HCT116 (cell line): ENCODE measurements around the gene C1orf94. TPM values are rescaled to one million over a fixed set of nuclear protein-coding genes. Genes with fewer than 3 reads are reported as not detected.

ENCODE experiments used
- ATAC-seq: fragments of 200-7000 bp; cut with Tn5 transposase; 2 replicates; pipeline ENCODE4 v1.9.1; 2020; ENCODE audit warnings: mild to moderate bottlenecking, moderate library complexity
- BruUV-seq: library from RNA; stranded (reverse); fragments of 400-500 nt; replicated peaks from 2 replicates; lab custom pipeline; 2021; lab: Mats Ljungman, UMichigan
- CTCF ChIA-PET: fragments of 300-600 bp; sonication (Branson Sonifier 250); formaldehyde crosslinking; loops from one replicate; lab custom pipeline; 2021; ENCODE audit warnings: antibody characterized with exemption; lab: Charles Lee
- POLR2A ChIA-PET: fragments of 300-600, 350-600 bp; sonication (Branson Sonifier 250); formaldehyde crosslinking; loops from one replicate; lab custom pipeline; 2021; ENCODE audit warnings: antibody characterized with exemption; lab: Charles Lee
- RAD21 ChIA-PET, 2 experiments: fragments of 300-600 bp; sonication (Branson Sonifier 250); formaldehyde crosslinking; loops; one replicate each; lab custom pipeline; 2023; ENCODE audit warnings: low total read pairs in 2 of 2; ENCODE audit not compliant: uncharacterized antibody in 2 of 2, unreplicated experiment in 2 of 2, low non-redundant PET in 1 of 2; lab: Charles Lee
- DNase-seq: peaks from one replicate; pipeline ENCODE4 v3.0.0-alpha.2; 2010; ENCODE audit warnings: low read depth, low spot score
- H2AFZ ChIP-seq: fragments of 200-600 bp; shearing (Covaris generic), sonication (generic); 2 replicates; pipeline ENCODE4 v1.6.1; 2017; ENCODE audit warnings: low read depth, mixed run types, mixed read lengths, antibody characterized with exemption, low read length; ENCODE audit not compliant: poor library complexity, severe bottlenecking
- H3K27ac ChIP-seq: 2 replicates; pipeline ENCODE4 v1.5.1; 2012; ENCODE audit warnings: low read depth, low read length
- H3K27me3 ChIP-seq: fragments of 200-600 bp; sonication (generic); 2 replicates; pipeline ENCODE4 v1.6.1; 2016; ENCODE audit warnings: mixed run types, low read length, mixed read lengths; ENCODE audit not compliant: insufficient read depth
- H3K36me3 ChIP-seq, 2 experiments: fragments of 200-500 bp in 1 of 2; fragments of 200-600 bp in 1 of 2; sonication (Bioruptor generic) in 1 of 2; sonication (generic) in 1 of 2; 2 replicates each; pipeline versions ENCODE4 v1.5.1 to v1.6.1; 2014 to 2016; ENCODE audit warnings: low read length in 2 of 2, inconsistent platforms in 1 of 2, mixed read lengths in 1 of 2, mixed run types in 1 of 2; ENCODE audit not compliant: insufficient read depth in 2 of 2, control insufficient read depth in 1 of 2
- H3K4me1 ChIP-seq, 2 experiments: fragments of 200-600 bp in 1 of 2; sonication (generic) in 1 of 2; 2 replicates each; pipeline versions ENCODE4 v1.5.1 to v1.6.1; 2012 to 2017; ENCODE audit warnings: low read length in 2 of 2, inconsistent platforms in 1 of 2, mild to moderate bottlenecking in 1 of 2, mixed read lengths in 1 of 2, mixed run types in 1 of 2, moderate library complexity in 1 of 2; ENCODE audit not compliant: insufficient read depth in 2 of 2, control insufficient read depth in 1 of 2
- H3K4me2 ChIP-seq: fragments of 200-600 bp; sonication (generic); 2 replicates; pipeline ENCODE4 v1.6.1; 2017; ENCODE audit warnings: mixed run types, low read length, mixed read lengths
- H3K4me3 ChIP-seq, 2 experiments: fragments of 200-600 bp in 1 of 2; sonication (generic) in 1 of 2; replicated peaks in 1 of 2; 2 replicates each; pipeline ENCODE4 v1.5.1; 2011 to 2016; ENCODE audit warnings: low read length in 2 of 2, control low read depth in 1 of 2, low read depth in 1 of 2, mild to moderate bottlenecking in 1 of 2, mixed read lengths in 1 of 2, mixed run types in 1 of 2
- H3K79me2 ChIP-seq: fragments of 200-600 bp; sonication (generic); 2 replicates; pipeline ENCODE4 v1.6.1; 2017; ENCODE audit warnings: mild to moderate bottlenecking, mixed run types, low read length, moderate library complexity, mixed read lengths; ENCODE audit not compliant: insufficient read depth
- H3K9ac ChIP-seq: fragments of 200-600 bp; sonication (generic); 2 replicates; pipeline ENCODE4 v1.6.1; 2016; ENCODE audit warnings: low read length, mixed read lengths
- H3K9me2 ChIP-seq: fragments of 200-600 bp; sonication (generic), shearing (Covaris generic); 2 replicates; pipeline ENCODE4 v1.6.1; 2017; ENCODE audit warnings: mixed run types, mild to moderate bottlenecking, moderate library complexity; ENCODE audit not compliant: insufficient read depth
- H3K9me3 ChIP-seq, 2 experiments: fragments of 200-500 bp in 1 of 2; fragments of 200-600 bp in 1 of 2; sonication (Bioruptor generic) in 1 of 2; sonication (generic) in 1 of 2; 2 replicates each; pipeline ENCODE4 v1.6.1; 2014 to 2017; ENCODE audit warnings: low read length in 2 of 2, mixed read lengths in 2 of 2, inconsistent platforms in 1 of 2, low read depth in 1 of 2, mild to moderate bottlenecking in 1 of 2, mixed run types in 1 of 2, moderate library complexity in 1 of 2; ENCODE audit not compliant: control insufficient read depth in 1 of 2, insufficient read depth in 1 of 2
- H4K20me1 ChIP-seq: fragments of 200-600 bp; sonication (generic), shearing (Covaris generic); 2 replicates; pipeline ENCODE4 v1.6.1; 2017; ENCODE audit warnings: mixed run types, mild to moderate bottlenecking, moderate library complexity; ENCODE audit not compliant: insufficient read depth
- CBX3 ChIP-seq: IDR thresholded peaks from 2 replicates; pipeline ENCODE4 v1.6.1; 2012; ENCODE audit warnings: low read depth
- ELF1 ChIP-seq: IDR thresholded peaks from 2 replicates; pipeline ENCODE4 v1.6.1; 2012; ENCODE audit warnings: low read depth, borderline replicate concordance
- EZH2phosphoT487 ChIP-seq: fragments of 200-600 bp; IDR thresholded peaks from 2 replicates; pipeline ENCODE4 v1.6.1; 2018; ENCODE audit warnings: antibody characterized with exemption, borderline replicate concordance
- FOSL1 ChIP-seq: IDR thresholded peaks from 2 replicates; pipeline ENCODE4 v1.6.1; 2012; ENCODE audit warnings: low read depth
- JUND ChIP-seq: IDR thresholded peaks from 2 replicates; pipeline ENCODE4 v1.6.1; 2012
- POLR2A ChIP-seq: IDR thresholded peaks from 2 replicates; pipeline ENCODE4 v1.7.0; 2011; ENCODE audit warnings: borderline replicate concordance; ENCODE audit not compliant: insufficient read depth, insufficient read length; ENCODE audit errors: extremely low read depth
- RAD21 ChIP-seq: IDR thresholded peaks from 2 replicates; pipeline ENCODE4 v1.6.1; 2012; ENCODE audit warnings: low read depth, mild to moderate bottlenecking
- SRF ChIP-seq: IDR thresholded peaks from 2 replicates; pipeline ENCODE4 v1.6.1; 2012; ENCODE audit warnings: low read depth
- YY1 ChIP-seq: IDR thresholded peaks from 2 replicates; pipeline ENCODE4 v1.6.1; 2011; ENCODE audit warnings: low read length, low read depth, moderate library complexity, mild to moderate bottlenecking; ENCODE audit not compliant: insufficient replicate concordance; ENCODE audit errors: extremely low read depth
- ZFX ChIP-seq: fragments of 450-650 bp; IDR thresholded peaks from 2 replicates; pipeline ENCODE4 v1.6.1; 2017
- intact Hi-C: fragments of 100-400 bp; cut with micrococcal nuclease; formaldehyde crosslinking; loops from 2 replicates; pipeline ENCODE4 v1.10.0; 2022
- total RNA-seq: library from RNA; stranded (reverse); gene quantifications from one replicate; pipeline ENCODE4 v1.2.1, GENCODE V29; 2021; ENCODE audit not compliant: unreplicated experiment

C1orf94 gene
- total RNA-seq, 1 experiment from 2014 or later: not detected

DNA sequence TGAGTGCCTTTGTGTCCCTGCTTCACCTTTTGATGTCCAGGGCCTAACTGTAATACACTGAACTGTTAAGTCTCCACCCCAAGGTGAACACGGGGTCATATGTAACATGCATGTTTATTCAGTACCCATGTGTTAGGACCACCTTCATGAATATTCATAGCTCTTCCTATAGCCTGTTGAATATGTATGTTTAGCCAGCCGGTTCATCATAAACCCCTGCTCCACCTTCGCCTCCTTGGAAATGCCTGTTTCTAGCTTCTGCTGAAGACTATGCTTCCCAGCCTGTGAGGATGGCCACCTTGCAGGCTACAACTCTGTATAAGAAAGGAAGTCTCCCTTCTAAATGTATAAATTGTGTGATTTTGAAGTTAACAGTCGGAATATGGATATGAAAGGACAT, 69.3 kb downstream of the C1orf94 start:
- intact Hi-C loops: no loop called here
- peaks cover 26% of the 10 kb centered on the region; the same call in 1 of the 2 replicates for H3K27me3 ChIP-seq
- BruUV-seq: no TSS peak
- no peak for DNase-seq
- H2AFZ ChIP-seq: no peak overlapping the region
- ChIA-PET RAD21 (no interaction called here), CTCF (no interaction called here), POLR2A (no interaction called here)
- H3K4me3 ChIP-seq: no peak overlapping the region
- TF ChIP-seq ELF1 (no peak), ZFX (no peak), RAD21 (no peak), JUND (no peak), EZH2phosphoT487 (no peak), POLR2A (no peak)
- H4K20me1 ChIP-seq: no peaks in the 10 kb centered on the region; the same call in 1 of the 2 replicates
- H3K36me3 ChIP-seq: no peaks in the 10 kb centered on the region
- H3K4me2 ChIP-seq: no peak overlapping the region
- no peak overlapping the region for H3K27ac ChIP-seq
- no peak overlapping the region for H3K9ac ChIP-seq
- no peaks in the 10 kb centered on the region for H3K4me1 ChIP-seq
- no peak for ATAC-seq
- no peaks in the 10 kb centered on the region for H3K79me2 ChIP-seq
- H3K9me2 ChIP-seq: no peaks in the 10 kb centered on the region
- no peaks in the 10 kb centered on the region for H3K9me3 ChIP-seq

DNA sequence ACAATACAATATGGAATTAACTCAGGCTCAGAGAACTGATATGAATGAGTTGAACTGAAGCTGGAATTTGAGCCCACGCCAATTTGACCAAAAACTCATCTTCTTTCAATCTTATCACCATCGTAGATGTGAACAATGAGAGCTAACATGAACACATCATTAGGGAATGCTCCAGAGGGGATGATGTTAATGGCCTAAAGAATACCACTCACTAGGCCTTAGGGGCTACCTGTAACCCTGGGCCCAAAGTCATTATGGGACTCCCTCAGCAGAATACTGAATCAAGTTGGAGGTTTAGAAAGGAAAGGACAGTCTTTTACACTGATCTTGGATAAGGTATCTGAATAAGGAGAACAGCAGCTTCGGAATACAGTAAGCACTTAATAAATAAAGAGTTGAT, 73.6 kb downstream of the C1orf94 start:
- H3K9me2 ChIP-seq: no peaks in the 10 kb centered on the region
- no peak overlapping the region for H3K4me3 ChIP-seq
- H3K79me2 ChIP-seq: no peaks in the 10 kb centered on the region
- H3K4me2 ChIP-seq: no peak overlapping the region
- H3K36me3 ChIP-seq: no peaks in the 10 kb centered on the region
- no peaks in the 10 kb centered on the region for H3K4me1 ChIP-seq
- no peak for TF ChIP-seq YY1
- TF ChIP-seq SRF: no peak
- no peak for TF ChIP-seq FOSL1
- no peak for TF ChIP-seq CBX3
- TF ChIP-seq, all 23 proteins: peak for 0
- Histone ChIP-seq H3K9me3 (no peaks in the 10 kb centered on the region), H3K27ac (no peak overlapping the region), H2AFZ (no peak overlapping the region), H4K20me1 (no peaks in the 10 kb centered on the region; the same call in 1 of the 2 replicates), H3K9ac (no peak overlapping the region), H3K27me3 (peaks cover 18% of the 10 kb centered on the region; the same call in 1 of the 2 replicates)
- intact Hi-C loops: no loop called here
- no TSS peak for BruUV-seq
- no peak for DNase-seq
- ChIA-PET CTCF (no interaction called here), RAD21 (no interaction called here), POLR2A (no interaction called here)
- no peak for ATAC-seq
